Stimulated activated naive CD8-positive, alpha-beta T cell treated with anti-CD3 and anti-CD28 coated beads, Interleukin-15, Interleukin-2, amounts not matched to agents 100 ng/mL and 50 ng/mL, for 24 hours (primary cell): ENCODE results near the gene CRHR1.
"Not testable (repeated sequence)": the region's sequence is repeated elsewhere in the genome, so short reads cannot be mapped to it uniquely, and the experiment has no call there.

ENCODE experiments used
- H3K27ac Mint-ChIP-seq: one replicate; pipeline ENCODE4 v1.8.0; 2021; ENCODE audit warnings: mild to moderate bottlenecking, mixed read lengths
- H3K27me3 Mint-ChIP-seq: one replicate; pipeline ENCODE4 v1.8.0; 2021; ENCODE audit warnings: mixed read lengths
- H3K36me3 Mint-ChIP-seq: one replicate; pipeline ENCODE4 v1.8.0; 2021; ENCODE audit warnings: low read depth, mixed read lengths
- H3K4me1 Mint-ChIP-seq: one replicate; pipeline ENCODE4 v1.8.0; 2021; ENCODE audit warnings: low read depth, mixed read lengths
- H3K4me3 Mint-ChIP-seq: one replicate; pipeline ENCODE4 v1.8.0; 2021; ENCODE audit warnings: mild to moderate bottlenecking, mixed read lengths
- H3K9me3 Mint-ChIP-seq: one replicate; pipeline ENCODE4 v1.8.0; 2021; ENCODE audit warnings: mixed read lengths

Gene CRHR1

DNA sequence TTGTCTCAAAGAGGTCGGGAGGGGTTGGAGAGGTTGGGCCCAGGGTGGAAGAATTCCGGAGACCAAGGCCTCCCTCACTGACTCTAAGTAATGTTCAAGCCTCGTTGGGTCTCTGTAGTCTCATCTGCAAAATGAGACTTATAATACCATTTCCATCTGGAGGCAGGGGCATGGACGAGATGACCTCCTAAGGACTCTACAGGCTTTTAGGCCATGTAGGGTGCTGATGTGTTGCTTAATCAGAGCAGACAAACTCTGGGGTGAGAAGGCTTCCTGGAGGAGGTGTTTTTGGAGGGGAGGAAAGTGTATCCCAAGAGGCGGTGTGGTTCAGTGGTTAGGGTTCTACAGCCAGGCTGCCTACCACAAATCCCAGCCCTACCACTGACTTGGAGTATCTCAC, 63.6 kb downstream of the CRHR1 start:
- H3K9me3 Mint-ChIP-seq, result no peaks in the 10 kb centered on the region
- H3K27ac Mint-ChIP-seq, result no peak overlapping the region
- peaks cover 10% of the 10 kb centered on the region for H3K27me3 Mint-ChIP-seq
- peaks cover 3% of the 10 kb centered on the region for H3K4me1 Mint-ChIP-seq
- no peak overlapping the region for H3K4me3 Mint-ChIP-seq
- H3K36me3 Mint-ChIP-seq, result no peaks in the 10 kb centered on the region

DNA sequence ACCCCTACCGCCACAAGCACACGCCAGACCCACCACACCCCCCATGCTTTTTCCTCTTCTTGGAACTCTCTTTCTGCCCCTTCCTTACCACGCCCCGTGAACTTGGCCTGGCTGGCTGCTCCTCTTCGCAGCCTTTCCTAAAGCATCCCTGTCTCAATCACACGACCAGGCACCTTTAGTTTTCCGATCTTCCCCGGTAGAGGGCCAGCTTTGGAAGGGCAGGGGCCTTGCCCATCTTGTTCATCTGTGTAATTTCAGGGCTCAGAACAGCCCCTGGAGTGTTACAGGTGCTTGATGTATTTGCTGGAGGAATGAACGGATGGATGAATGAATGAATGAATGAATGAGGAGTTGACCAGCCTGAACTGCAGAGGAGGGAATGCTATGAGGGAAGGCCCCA, 64.3 kb downstream of the CRHR1 start:
- no peak overlapping the region for H3K27ac Mint-ChIP-seq
- no peaks in the 10 kb centered on the region for H3K9me3 Mint-ChIP-seq
- peaks cover 11% of the 10 kb centered on the region for H3K27me3 Mint-ChIP-seq
- peaks cover 7% of the 10 kb centered on the region for H3K4me1 Mint-ChIP-seq
- no peak overlapping the region for H3K4me3 Mint-ChIP-seq
- no peaks in the 10 kb centered on the region for H3K36me3 Mint-ChIP-seq

DNA sequence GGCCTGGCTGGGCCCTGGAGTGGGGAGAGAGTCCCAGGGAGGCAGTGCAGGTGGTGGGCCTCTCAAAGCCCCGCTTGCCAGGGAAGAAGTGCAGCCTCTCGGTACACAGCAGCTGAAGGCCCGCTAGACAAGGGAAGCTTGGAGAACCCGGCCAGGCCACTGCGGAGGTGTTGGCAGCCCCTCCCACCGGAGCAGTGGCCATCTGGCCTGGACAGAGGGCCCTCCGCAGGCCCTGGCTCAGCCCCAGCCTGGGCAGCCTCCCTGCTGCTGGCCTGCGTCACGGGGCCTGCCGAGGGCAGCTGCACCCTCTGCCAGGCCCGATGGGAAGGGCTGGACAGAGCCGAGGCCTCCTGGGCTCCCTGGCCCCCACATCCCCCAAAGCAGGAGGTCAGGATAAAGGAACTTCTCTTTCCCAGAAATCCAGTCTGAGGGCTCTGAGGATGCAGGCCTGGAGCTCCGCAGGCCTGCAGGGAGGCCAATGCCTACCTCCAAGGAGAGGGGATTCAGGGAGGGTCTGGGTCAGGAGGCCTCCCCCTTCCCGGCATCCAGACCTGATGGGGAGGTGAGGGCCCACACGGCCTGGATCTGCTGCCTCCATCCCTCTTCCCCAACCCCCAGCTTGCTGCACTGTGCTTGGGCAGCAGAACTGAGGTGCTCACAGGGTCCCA, 64.9 kb downstream of the CRHR1 start:
- no peaks in the 10 kb centered on the region for H3K36me3 Mint-ChIP-seq
- no peak overlapping the region for H3K27ac Mint-ChIP-seq
- H3K9me3 Mint-ChIP-seq, result no peaks in the 10 kb centered on the region
- peaks cover 13% of the 10 kb centered on the region for H3K27me3 Mint-ChIP-seq
- H3K4me1 Mint-ChIP-seq, result peaks cover 7% of the 10 kb centered on the region
- no peak overlapping the region for H3K4me3 Mint-ChIP-seq

DNA sequence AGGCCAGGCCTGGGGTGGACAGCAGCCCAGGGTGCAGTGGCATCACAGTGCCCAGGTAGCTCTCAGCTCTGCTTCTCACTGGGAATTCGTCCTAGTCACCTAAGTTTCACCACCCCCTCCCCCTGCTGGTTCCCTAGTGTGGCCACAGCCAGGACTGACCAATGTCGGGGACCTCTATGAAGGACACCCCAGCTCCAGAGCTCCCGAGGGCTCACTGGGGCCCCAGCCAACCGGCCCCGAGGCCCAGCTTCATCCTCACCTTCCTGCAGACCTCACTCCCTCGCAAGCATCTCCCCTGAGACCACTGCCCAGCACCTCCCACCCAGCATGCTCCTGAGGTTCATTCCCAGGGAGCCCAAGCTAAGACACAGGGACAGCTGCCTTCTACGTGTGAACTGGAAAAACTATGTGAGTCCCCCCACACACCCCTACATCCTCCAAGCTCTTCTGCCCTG, 65.4 kb downstream of the CRHR1 start:
- Mint-ChIP-seq H3K36me3 (no peaks in the 10 kb centered on the region), H3K27me3 (peaks cover 18% of the 10 kb centered on the region), H3K4me1 (peaks cover 7% of the 10 kb centered on the region), H3K27ac (no peak overlapping the region), H3K4me3 (no peak overlapping the region), H3K9me3 (no peaks in the 10 kb centered on the region)

DNA sequence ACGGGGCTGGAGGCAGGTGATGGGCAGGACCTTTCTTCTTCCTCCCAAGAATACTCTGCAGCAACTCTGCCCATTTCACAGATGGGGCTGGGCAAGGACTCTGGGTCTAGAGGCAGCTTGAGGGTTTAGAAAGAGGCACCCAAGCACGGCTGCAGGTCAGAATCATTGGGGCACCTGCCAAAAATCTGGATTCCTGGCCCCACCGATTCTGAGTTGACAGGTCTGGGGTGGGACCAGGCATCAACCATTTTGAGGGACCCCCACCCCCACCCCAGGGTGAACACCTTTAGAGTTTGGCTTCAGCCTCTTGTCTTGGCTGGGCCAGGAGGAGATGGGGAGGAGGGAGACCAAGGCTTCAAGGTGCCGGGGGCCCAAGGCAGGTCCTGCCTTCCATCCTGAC, 65.9 kb downstream of the CRHR1 start:
- Mint-ChIP-seq H3K4me1 (peaks cover 7% of the 10 kb centered on the region), H3K9me3 (no peaks in the 10 kb centered on the region), H3K4me3 (no peak overlapping the region), H3K36me3 (no peaks in the 10 kb centered on the region), H3K27me3 (peaks cover 19% of the 10 kb centered on the region), H3K27ac (no peak overlapping the region)

DNA sequence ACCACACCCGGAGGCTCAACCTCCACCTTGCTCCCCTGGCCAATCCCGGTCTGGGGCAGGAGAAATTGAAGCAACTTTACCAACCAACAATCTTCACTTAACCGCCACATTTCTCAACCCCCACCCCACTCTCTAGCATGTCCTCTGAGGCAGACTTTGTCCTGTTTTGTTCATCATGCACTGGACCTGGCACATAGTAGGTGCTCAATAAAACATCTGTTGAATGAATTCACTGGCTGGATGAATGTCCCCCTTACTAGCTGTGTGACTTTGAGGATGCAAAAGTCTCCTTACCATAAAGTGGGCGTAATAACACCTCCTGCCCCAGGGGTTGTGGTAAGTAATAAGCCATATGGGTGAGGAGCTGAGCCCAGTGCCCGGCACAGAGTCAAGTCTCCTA, 66.3 kb downstream of the CRHR1 start:
- Mint-ChIP-seq H3K4me3 (no peak overlapping the region), H3K27me3 (peaks cover 19% of the 10 kb centered on the region)

DNA sequence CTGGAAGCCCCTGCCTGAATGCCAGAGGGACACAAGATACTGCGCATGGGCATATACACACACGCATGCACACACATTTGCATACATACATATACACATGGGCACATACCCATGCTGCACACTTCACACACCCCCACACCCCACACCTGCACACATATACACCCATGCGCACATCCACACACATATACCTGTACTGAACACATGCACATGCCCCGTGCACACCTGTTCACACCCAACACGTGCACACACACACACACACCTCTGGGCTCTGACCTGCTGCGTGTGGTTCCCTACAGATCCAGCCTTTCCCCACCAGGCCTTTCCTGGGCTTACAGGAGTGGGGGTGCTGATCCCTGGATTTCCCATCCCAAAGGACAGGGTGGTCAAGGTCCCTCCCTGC, 66.9 kb downstream of the CRHR1 start:
- H3K27ac Mint-ChIP-seq, result no peak overlapping the region
- no peaks in the 10 kb centered on the region for H3K36me3 Mint-ChIP-seq
- H3K4me1 Mint-ChIP-seq, result peaks cover 7% of the 10 kb centered on the region
- no peaks in the 10 kb centered on the region for H3K9me3 Mint-ChIP-seq
- no peak overlapping the region for H3K4me3 Mint-ChIP-seq
- peaks cover 23% of the 10 kb centered on the region for H3K27me3 Mint-ChIP-seq

More for the DNA sequence above, 66.3 kb downstream of the CRHR1 start:
- H3K27ac Mint-ChIP-seq, result no peak overlapping the region
- no peaks in the 10 kb centered on the region for H3K9me3 Mint-ChIP-seq
- no peaks in the 10 kb centered on the region for H3K36me3 Mint-ChIP-seq
- peaks cover 7% of the 10 kb centered on the region for H3K4me1 Mint-ChIP-seq

DNA sequence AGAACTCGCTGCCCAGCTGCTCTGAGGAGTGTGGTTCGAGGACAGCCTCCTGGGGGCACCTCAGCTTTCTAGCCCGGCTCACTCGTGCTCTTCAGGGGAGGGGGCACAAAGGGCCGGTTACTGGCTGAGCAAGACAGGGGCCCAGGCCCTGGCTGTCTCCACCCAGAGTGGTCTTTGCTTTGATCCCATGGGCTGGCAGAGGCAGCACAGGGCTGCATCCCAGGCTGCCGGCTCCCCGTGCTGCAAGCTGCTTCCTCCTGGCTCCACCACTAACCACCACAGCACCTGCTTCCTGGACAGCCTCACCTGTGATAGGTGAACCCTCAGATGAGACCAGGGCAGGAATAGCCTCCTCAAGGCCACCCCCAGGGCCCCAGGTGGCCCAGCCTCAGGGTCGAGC, 67.3 kb downstream of the CRHR1 start:
- peaks cover 23% of the 10 kb centered on the region for H3K27me3 Mint-ChIP-seq

DNA sequence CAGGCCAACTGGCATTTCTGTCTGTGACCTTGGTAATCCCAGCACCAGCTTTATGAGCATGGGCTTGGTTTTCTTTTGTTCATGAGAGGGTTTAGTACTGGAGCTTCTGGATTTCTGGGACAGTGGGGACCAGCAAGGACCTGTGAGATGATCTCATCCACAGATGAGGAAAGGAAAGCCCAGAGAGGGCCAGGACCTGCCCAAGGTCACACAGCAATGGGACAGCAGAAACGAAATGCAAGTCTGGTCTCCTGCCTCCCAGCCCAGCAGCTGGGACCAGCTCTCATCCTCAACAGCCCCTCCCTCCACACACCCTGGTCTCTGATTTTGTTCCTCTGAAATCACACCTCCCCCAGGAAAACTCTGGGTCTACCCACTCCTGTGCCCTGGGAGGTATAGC, 67.8 kb downstream of the CRHR1 start:
- peaks cover 23% of the 10 kb centered on the region for H3K27me3 Mint-ChIP-seq
- no peaks in the 10 kb centered on the region for H3K9me3 Mint-ChIP-seq
- no peak overlapping the region for H3K27ac Mint-ChIP-seq
- H3K36me3 Mint-ChIP-seq, result no peaks in the 10 kb centered on the region
- H3K4me3 Mint-ChIP-seq, result no peak overlapping the region
- H3K4me1 Mint-ChIP-seq, result peaks cover 7% of the 10 kb centered on the region

More for the DNA sequence above, 67.3 kb downstream of the CRHR1 start:
- H3K27ac Mint-ChIP-seq, result no peak overlapping the region
- H3K4me1 Mint-ChIP-seq, result peaks cover 7% of the 10 kb centered on the region
- no peaks in the 10 kb centered on the region for H3K9me3 Mint-ChIP-seq
- H3K36me3 Mint-ChIP-seq, result no peaks in the 10 kb centered on the region
- H3K4me3 Mint-ChIP-seq, result no peak overlapping the region

DNA sequence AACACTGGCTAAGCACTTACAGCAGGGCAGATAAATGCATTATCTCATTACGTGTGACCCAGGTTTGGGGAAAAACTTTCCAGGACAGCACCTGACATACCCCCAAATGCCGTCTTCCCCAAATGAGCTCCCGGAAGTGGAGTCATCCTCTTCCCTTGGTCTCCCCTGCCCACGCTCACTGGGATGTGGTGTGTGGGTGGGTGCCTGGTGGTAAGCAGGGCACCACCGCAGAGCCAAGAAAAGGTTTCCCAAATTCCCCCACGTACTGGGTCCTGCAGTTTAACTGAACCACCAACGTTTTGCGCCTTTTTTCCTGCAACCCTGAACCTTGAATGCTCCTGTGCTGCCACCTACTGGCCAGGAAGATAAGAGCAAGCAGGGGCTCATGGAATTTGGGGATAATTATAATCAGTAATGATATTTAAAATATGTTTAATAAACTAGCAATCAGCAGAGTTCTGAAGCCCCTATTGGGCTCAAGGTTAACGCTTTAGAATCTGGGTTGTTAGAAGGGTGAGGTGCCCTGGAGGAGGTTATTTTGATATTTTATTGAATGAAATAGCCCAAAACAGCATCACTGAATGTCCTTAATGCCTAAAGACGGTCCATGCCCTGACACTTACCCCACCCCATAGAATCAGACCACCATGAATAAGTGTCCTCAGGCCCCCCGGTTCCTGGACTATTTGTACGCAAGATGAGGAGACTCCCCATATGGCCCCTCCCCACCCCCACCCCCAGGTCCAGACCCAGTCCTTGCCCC, 68.6 kb downstream of the CRHR1 start:
- Mint-ChIP-seq H3K27me3 (peaks cover 26% of the 10 kb centered on the region), H3K27ac (no peak overlapping the region), H3K4me3 (no peak overlapping the region), H3K36me3 (no peaks in the 10 kb centered on the region), H3K4me1 (peaks cover 7% of the 10 kb centered on the region), H3K9me3 (no peaks in the 10 kb centered on the region)

DNA sequence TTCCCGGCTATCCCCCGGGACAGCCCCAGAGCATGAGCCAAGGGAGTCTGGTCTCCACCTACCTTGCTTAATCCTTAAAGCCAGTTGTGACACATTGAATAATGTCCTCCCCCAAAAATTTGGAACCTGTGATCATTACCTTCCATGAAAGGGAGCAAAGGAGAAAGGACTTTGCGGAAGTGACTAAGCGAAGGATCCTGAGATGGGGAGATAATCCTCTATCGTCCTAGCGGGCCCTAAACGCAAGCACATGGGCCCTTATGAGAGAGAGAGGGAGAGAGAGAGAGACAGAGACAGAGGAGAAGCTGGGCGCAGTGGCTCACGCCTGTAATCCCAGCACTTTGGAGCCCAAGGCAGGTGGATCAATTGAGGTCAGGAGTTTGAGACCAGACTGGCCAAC, 70.1 kb downstream of the CRHR1 start:
- peaks cover 31% of the 10 kb centered on the region for H3K27me3 Mint-ChIP-seq
- no peaks in the 10 kb centered on the region for H3K9me3 Mint-ChIP-seq
- no peak overlapping the region for H3K27ac Mint-ChIP-seq
- no peaks in the 10 kb centered on the region for H3K36me3 Mint-ChIP-seq
- no peak overlapping the region for H3K4me3 Mint-ChIP-seq
- H3K4me1 Mint-ChIP-seq, result peaks cover 7% of the 10 kb centered on the region

DNA sequence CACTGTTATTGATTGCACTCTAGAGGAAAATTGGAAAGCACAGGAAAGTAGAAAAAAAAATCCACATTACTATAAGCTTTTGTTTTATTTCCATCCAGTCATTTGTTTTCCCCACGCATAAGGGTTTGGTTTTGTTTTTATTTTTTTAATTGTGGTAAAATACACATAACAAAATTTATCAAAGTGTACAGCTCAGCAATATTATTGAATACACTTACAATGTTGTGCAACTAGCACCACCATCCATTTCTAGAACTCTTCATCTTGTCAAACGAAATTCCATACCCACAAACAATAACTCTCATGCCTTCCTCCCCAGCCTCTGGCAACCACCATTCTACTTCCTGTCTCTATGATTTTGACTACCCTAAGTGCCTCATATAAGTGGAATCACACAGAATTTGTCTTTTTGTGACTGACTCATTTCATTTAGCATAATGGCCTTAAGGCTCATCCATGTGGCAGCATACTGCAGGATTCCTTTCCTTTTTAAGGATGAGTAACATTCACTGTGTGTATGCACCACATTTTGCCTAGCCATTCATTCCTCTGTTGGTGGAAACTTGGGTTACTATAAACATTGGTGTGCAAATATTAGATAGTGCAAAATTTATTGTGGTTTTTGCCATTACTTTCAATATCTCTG, 71.7 kb downstream of the CRHR1 start:
- Mint-ChIP-seq H3K4me3 (no peak overlapping the region), H3K9me3 (no peaks in the 10 kb centered on the region), H3K27me3 (peaks cover 38% of the 10 kb centered on the region), H3K36me3 (no peaks in the 10 kb centered on the region), H3K4me1 (peaks cover 7% of the 10 kb centered on the region), H3K27ac (no peak overlapping the region)

DNA sequence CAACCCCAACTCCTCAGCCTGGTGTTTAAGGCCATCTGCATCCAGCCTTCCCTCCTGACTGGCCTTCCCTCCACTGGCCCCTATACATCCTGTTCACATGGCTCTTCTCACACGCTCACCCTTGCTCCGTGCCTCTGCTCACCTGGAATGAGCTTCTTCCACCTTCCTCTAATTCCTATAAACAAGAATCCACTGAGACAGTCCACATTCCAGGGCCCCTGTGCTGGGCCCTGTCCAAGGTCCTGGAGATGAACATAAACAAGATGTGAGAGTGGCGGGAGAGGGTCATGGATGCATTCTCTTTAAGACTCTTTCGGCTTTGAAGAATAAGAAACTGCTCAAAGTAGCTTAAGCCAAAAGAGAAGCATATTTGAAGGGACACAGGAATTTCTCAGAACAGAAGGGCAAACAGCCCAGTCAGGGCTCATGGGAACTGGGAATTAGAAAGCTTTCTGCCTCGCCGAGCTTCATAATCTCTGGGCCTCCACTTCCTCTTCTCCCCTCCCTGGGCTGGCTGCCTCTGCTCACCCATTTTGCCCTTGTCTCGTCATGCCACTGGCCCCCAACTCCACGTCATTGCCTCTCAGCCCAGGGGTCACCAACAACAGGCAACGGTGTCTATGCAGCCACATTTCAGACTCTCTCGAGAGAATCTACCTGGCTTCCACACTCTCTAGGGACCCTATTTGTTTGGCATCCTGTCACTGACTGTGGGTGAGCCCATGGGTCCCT, 74.0 kb downstream of the CRHR1 start:
- Mint-ChIP-seq H3K27ac (no peak overlapping the region), H3K36me3 (no peaks in the 10 kb centered on the region), H3K4me3 (no peak overlapping the region), H3K27me3 (peaks cover 40% of the 10 kb centered on the region), H3K9me3 (no peaks in the 10 kb centered on the region), H3K4me1 (peaks cover 3% of the 10 kb centered on the region)

DNA sequence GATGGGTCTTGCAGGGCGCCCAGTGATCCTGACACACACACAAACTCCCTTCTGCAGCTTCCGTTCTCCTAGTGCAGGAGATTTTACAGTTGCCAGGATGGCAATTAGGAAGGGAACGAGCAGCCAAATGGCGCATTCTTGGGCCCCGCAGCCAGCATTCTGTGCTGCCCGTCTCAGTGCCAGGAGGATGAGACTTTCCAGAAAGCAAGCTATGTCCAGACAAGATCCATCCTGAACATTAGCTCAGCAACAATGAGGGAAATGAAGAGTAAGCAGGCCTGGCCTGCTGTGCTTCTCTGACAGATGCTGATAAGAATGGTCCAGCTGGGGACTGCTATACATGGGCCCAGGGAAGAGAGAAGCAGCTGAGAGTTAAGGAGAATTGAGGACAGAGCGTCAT, 77.0 kb downstream of the CRHR1 start:
- peaks cover 50% of the 10 kb centered on the region for H3K27me3 Mint-ChIP-seq
- H3K36me3 Mint-ChIP-seq, result no peaks in the 10 kb centered on the region
- H3K4me3 Mint-ChIP-seq, result no peak overlapping the region
- H3K27ac Mint-ChIP-seq, result no peak overlapping the region
- H3K4me1 Mint-ChIP-seq, result no peaks in the 10 kb centered on the region
- H3K9me3 Mint-ChIP-seq, result no peaks in the 10 kb centered on the region

DNA sequence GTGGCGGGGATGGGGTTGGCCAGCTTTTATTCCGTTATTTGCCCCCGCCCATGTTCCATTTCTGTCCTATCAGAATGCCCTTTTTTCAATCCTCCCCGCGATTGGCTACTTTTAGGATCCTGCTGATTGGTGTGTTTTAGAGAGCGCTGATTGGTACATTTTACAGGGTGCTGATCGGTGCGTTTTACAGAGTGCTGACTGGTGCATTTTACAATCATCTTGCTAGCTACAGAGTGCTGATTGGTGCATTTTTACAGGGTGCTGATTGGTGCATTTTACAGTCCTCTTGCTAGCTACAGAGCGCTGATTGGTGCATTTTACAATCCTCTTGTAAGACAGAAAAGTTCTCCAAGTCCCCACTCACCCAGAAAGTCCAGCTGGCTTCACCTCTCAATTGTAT, 78.0 kb downstream of the CRHR1 start:
- not testable (repeated sequence) for H3K36me3 Mint-ChIP-seq, H3K4me3 Mint-ChIP-seq, H3K27ac Mint-ChIP-seq, H3K4me1 Mint-ChIP-seq, H3K9me3 Mint-ChIP-seq
- peaks cover 53% of the 10 kb centered on the region for H3K27me3 Mint-ChIP-seq
